Measurements from ENCODE around the gene TSC22D2.

TSC22D2 gene

DNA sequence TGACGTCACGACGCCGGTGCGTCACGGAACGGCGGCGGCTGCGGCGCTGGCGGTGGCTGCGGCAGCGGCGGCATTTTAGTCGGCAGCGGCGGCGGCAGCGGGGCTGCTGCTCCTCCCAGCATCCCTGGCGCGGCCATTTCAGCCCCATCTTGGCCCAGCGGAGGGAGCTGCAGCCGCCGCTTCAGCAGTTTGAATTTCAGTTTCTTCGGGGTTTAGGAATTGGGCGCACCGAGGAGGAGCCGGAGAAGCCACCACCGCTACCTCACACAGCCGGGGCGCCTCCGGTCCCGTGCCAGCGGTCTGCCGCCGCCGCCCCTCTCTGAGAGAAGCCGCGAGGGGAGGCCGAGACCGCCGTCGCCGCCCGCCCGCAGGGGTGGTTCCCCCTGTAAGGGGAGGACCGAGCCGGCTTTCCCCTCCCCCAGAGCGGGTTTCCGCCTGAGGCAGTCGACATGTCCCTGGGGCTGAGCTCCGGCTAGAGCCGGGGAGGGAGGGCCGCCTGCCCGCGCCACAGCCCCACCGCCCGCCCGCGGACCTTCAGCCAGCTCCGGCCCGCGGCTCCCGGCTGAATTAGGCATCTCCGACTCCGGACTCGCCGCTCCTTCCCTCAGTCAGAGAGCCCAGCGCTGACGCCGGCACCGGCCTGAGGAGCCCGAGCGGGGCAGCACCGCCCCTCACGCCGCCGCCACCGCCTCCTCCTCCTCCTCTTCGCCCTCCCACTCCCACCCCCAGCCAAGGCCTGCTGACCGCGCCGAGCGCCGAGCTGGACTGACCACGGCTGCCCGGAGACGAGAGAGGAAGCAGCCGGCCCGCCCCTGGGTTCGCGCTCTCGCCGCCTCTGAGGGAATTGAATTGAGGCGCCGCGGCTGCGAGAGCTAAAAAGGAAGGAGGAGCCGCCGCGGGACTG, at the start of gene TSC22D2:
TSS of gene TSC22D2 (plus strand) at position 78 of the 904 bp plus-strand sequence. CDS start 1,053 bp downstream, outside the sequence.
- H3K4me3 ChIP-seq (ENCODE audit: low read depth, low read length): peak within 1 kb of the TSS; percentile 76
- peak; percentile 97 for DNase-seq (ENCODE audit: low read depth)
- TF ChIP-seq CTCF (IDR thresholded peaks at IDR 0.05; ENCODE audit: insufficient read depth, low read depth, low read length, missing control alignments): no peak

- no peak overlapping the region for H3K4me3 ChIP-seq (ENCODE audit: low read depth, low read length)
- no peak for TF ChIP-seq CTCF (IDR thresholded peaks at IDR 0.05; ENCODE audit: insufficient read depth, low read depth, low read length, missing control alignments)
- DNase-seq (ENCODE audit: low read depth): no peak
These were observed 48.7 kb upstream of the TSC22D2 start for GRCh38 chr3:150359381-150359780.

DNA sequence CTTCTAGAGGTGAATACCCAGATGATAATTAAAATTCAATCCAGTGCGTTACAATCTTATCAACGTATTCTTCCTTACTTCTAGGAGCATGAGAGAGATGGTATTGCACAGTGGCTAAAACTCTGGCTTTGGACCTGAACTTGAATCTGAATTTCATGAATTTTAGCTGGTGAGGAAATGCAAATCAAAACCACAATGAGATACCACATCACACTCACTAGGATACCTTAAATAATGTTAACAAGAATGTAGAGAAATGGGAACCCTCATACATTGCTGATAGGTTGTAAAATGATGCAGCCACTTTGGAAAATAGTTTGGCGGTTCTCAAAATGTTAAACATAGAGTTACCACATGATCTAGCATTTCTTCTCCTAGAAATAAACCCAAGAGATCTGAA, 47.1 kb upstream of the TSC22D2 start:
- DNase-seq (ENCODE audit: low read depth): no peak
- H3K4me3 ChIP-seq (ENCODE audit: low read depth, low read length): no peak overlapping the region
- TF ChIP-seq CTCF (IDR thresholded peaks at IDR 0.05; ENCODE audit: insufficient read depth, low read depth, low read length, missing control alignments): no peak

GRCh38 chr3:150362515-150363302, 45.4 kb upstream of the TSC22D2 start:
- DNase-seq (ENCODE audit: low read depth): no peak
- H3K4me3 ChIP-seq (ENCODE audit: low read depth, low read length): no peak overlapping the region
- TF ChIP-seq CTCF (IDR thresholded peaks at IDR 0.05; ENCODE audit: insufficient read depth, low read depth, low read length, missing control alignments): no peak

DNA sequence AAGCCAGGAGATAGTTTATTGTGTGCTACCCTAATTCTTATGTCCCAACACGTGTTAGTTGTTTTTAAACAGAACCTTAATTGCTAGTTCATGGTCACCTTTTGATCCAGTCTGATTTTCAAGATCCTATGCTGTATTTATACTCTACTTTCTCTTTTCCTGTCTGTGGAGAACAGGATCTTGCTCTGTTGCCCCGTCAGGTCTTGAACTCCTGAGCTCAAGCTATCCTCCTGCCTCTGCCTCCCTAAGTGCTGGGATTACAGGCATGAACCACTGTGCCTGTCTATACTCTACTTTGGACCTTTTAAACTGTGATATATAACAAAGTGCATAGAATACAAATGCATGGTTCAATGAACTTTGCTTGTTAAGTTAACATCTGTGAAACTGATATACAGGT, 44.7 kb upstream of the TSC22D2 start:
- DNase-seq (ENCODE audit: low read depth): no peak
- H3K4me3 ChIP-seq (ENCODE audit: low read depth, low read length): no peak overlapping the region
- no peak for TF ChIP-seq CTCF (IDR thresholded peaks at IDR 0.05; ENCODE audit: insufficient read depth, low read depth, low read length, missing control alignments)

DNA sequence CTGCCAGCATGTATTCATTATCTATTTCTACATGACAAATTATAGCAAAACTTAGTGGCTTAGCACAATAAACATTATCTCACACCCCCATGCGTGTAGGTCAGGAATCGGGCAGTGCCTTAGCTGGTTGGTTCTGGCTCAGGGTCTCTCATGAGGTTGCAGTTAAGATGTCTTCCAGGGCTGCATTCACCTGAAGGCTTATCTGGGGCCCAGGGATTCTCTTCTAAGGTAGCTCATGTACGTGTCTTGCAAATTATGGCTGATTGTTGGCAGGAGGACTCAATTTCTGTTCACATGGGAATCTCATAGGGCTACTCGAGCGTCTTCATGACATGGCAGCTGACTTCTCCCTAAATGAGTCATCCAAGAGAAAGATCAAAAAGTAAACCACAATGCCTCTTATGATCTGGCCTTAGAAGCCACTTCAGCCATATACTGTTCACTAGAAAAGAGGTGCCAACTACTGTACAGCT, 42.9 kb upstream of the TSC22D2 start:
- H3K4me3 ChIP-seq (ENCODE audit: low read depth, low read length): no peak overlapping the region
- TF ChIP-seq CTCF (IDR thresholded peaks at IDR 0.05; ENCODE audit: insufficient read depth, low read depth, low read length, missing control alignments): no peak
- peak; percentile 57 for DNase-seq (ENCODE audit: low read depth)

Measured in GM12865 (cell line).